ENCODE data around the gene ARNT2.

DNA sequence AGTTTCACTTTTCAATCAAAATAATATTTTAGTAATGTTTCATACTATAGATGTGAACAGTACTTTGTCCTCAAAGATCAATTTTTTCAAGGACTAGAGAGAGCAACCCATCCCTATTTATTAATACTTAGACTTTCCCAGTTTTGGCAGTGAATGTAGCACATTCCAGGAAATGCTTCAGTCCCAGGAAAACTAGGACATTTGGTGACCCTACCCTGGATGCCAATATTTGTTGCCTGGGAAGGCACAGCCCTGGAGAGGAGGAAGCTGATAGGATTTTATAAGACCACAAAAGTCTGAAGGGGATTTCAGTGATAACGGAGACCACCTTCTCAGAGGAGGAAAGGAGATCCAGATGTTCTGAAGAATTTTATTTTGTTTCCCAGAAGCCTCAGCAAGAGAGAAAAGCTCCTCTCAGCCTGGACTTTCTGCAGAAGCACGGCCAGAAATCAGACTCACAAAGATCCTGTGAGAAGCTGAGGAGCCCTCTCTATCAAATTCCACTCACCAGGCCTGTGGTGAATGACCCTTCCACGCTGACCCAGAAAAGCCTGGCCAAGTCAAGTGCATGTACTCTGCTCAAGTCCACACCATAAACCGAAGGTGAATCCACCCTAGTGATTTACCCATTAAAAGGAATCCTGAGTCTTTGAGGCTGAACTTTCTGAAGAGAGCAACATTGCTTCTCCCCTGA, 203.3 kb downstream of the ARNT2 start:
- TF ChIP-seq GATA2 (IDR thresholded peaks at IDR 0.05; ENCODE audit: low read depth, low read length) (no peak), GATA3 (IDR thresholded peaks at IDR 0.05; ENCODE audit: low read depth, low read length) (no peak)
